ELF-1 (cell line): ENCODE measurements around the gene PCNT.
A peak's percentile ranks its signal among the peaks of the same experiment; 100 is the strongest.

ENCODE experiments used
- DNase-seq: peaks from one replicate; pipeline ENCODE4 v3.0.0-alpha.2; 2016; ENCODE audit warnings: low read depth, low spot score

Gene PCNT

DNA sequence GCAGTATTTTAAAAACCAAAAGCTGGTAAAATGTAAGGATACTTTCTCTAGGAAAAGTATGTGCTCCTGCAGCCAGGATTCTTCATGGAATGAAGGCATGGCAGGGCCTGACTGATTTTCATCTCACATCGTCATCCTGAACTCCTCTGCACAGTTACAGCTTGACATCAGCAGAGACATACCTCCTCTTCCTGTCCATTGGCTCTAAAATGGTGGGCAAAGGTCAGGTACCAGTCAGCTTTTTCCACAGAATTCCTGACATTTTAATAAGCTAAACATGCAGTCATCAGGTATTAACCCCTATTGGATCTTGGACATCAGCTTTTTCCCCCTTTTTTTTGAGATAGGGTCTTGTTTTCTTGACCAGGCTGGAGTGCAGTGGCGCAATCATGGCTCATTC lies 5.8 kb downstream of the PCNT start:
- no peak for DNase-seq

GRCh38 chr21:46334351-46335140 lies 10.6 kb downstream of the PCNT start:
- DNase-seq, result no peak

- no peak for DNase-seq
Measured at GRCh38 chr21:46336603-46337002, 12.6 kb downstream of the PCNT start.

- DNase-seq, result no peak
Measured at GRCh38 chr21:46340998-46341397, 17.0 kb downstream of the PCNT start.

GRCh38 chr21:46344219-46344915 lies 20.4 kb downstream of the PCNT start:
- no peak for DNase-seq

DNA sequence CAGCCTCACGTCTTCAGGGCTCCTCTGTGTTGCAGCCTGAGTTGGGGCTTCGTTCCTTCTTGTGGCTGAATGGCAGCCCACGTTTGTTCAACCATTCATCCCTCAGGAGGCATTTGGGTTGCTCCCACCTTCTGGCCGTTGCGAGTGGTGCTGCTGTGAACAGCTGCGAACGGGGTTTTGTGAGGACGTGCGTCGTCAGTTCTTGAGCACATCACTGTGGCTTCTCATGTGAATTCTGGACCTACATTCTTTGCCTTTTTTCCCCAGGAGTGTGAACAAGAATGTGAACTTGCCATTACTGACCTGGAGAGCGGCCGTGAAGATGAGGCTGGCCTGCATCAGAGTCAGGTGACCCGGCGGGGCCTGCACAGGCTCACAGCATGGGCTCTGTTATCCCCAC lies 21.9 kb downstream of the PCNT start:
- DNase-seq, result no peak

- DNase-seq, result no peak
Measured at GRCh38 chr21:46346296-46347202, 22.6 kb downstream of the PCNT start.

DNA sequence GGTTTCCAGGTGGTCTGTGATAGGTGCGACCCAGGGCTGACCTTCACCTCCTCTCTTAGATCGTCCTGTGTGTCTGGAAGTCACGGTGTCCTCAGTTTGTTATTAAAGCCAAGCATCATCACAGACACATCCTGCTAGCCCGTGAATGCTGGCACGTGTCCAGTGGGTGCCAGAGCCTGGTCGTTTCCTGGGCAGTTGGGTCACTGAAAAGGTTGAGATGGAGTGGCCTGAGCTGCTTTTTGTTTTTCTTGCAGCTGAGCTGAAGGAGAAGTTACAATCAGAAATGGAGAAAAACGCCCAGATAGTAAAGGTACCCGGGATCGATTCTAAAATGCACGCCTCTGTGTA lies 23.2 kb downstream of the PCNT start:
- DNase-seq, result no peak

GRCh38 chr21:46347791-46348381 lies 23.9 kb downstream of the PCNT start:
- peak; percentile 5 for DNase-seq

GRCh38 chr21:46349134-46349760 lies 25.3 kb downstream of the PCNT start:
- DNase-seq, result no peak

DNA sequence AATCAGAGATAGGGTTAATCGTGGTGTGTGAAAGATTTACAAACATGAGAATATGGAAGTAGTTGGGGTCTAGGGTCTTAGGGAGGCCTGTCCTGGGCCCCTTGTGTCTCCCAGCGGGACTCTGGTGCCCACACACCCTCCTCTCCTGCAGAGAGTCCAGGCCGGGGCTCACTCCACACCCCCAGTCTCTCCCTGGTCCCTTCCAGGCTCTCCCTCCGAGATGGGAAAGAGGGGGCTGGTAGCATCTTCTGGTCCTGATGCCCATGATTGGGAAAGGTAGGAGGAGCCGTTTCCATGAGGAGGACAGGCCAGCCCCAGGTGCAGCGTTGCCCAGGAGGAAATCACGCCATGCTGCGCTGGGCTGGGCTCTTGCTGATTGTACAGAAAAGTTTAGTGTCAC lies 26.6 kb downstream of the PCNT start:
- no peak for DNase-seq

DNA sequence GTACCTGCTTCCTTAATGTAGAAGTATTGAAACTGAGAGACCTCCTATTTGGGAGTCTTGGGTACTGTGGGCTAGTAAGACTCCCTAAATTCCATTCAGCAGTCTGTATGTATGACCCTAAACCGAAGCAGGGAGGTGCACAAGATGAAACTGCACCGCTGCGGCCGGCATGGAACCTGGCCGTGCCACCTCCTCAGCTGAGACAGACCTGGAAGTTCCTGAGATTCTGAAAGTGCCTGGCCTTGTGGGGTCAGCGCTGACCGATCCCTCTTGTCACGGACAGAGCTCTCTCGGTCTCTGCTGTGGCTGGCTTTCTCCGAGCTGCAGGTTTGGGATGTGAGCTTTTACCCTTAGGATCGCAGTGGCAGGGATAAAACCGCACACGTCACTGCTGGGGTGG lies 27.0 kb downstream of the PCNT start:
- no peak for DNase-seq

DNA sequence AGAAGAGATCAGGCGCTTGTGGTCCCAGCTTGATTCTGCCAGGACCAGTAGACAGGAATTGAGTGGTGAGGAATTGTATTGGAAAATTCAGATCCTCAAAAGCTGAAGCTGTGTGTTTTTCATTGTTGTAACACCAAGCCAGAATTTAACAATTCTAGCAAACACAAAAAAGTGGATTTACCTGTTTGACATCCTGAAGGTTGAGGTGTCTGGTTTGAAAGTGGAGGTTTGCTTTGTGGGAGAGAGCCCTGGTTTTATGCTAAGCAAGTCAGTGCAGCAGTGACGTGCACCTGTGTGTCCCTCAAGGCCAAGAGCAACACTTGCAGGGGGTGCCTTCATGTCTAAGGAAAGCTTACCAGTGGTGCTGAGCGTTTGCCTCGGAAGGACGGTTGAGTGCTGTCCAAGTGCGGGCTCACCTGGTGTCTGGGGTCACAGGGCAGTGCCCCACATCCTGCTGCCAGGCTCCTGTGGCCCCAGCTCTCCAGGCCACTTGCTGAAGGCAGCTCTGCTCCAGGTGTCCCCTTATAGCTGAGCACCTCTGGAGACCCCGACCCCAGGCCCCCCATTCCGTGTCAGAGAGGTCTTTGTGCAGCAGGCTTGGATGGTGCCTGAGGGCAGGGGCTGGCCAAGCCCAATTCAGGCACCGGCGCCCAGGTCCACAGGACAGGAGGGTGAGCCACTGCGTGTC lies 27.7 kb downstream of the PCNT start:
- DNase-seq, result no peak

GRCh38 chr21:46352164-46352515 lies 28.2 kb downstream of the PCNT start:
- DNase-seq, result no peak

GRCh38 chr21:46352913-46353312 lies 29.0 kb downstream of the PCNT start:
- DNase-seq, result no peak

- DNase-seq, result no peak
Measured at GRCh38 chr21:46354046-46354445, 30.1 kb downstream of the PCNT start.

DNA sequence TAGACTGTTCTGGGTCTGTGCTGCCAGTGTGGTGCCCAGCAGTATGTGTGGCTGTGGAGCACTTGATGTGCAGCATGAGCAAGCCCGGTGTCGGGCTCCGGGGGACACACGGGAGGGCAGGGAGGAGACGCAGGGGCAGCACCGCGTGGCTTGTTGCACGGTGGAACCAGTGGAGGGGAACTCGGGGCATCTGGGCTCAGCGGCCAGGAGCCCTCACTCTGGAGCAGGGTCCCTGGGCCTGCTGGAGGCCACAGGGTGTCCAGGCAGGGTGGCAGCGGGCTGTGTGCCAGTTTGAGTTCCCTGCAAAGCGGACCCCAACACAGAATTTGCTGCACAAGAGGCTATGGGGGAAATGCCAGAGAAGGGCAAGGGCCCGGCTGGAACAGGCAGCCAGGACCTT lies 30.6 kb downstream of the PCNT start:
- no peak for DNase-seq

GRCh38 chr21:46355161-46356004 lies 31.4 kb downstream of the PCNT start:
- no peak for DNase-seq

- no peak for DNase-seq
Measured at GRCh38 chr21:46356005-46356338, 32.0 kb downstream of the PCNT start.
